ENCODE results near the gene TRIM32.

TRIM32 gene

DNA sequence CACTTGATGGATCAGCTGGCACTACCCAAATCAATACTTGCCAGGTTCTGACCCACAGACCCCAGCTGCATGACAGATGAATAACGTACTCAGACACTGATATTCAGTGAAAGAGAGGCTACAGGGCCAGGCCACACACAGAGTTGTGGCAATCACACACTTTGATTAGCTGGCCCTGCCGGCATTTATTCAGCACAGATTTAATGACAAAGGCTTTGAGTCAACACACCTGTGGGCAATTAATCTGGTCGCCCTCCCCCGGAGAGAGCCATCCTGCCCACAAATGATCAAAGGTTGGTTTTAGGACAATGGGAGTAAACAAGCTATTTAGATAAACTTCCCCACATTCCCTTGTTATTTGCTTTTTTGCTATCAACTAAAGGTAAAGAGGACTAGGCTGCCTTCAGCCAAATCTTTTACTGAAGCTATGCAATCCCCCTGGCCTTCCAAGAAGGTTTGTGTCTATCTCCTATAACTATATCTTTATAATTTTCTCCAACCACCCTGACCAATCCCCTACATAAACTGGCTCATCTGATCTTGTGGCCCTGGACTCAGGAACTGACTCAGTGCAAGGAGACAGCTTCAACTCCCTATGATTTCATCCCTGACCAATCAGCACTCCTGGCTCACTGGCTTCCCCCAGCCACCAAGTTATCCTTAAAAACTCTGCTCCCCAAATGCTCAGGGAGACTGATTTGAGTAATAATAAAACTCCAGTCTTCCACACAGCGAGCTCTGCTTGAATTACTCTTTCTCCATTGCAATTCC, 12.7 kb upstream of the TRIM32 start:
- H3K4me3 ChIP-seq (ENCODE audit: low read depth, low read length), result no peak overlapping the region
- TF ChIP-seq, protein P1, sequence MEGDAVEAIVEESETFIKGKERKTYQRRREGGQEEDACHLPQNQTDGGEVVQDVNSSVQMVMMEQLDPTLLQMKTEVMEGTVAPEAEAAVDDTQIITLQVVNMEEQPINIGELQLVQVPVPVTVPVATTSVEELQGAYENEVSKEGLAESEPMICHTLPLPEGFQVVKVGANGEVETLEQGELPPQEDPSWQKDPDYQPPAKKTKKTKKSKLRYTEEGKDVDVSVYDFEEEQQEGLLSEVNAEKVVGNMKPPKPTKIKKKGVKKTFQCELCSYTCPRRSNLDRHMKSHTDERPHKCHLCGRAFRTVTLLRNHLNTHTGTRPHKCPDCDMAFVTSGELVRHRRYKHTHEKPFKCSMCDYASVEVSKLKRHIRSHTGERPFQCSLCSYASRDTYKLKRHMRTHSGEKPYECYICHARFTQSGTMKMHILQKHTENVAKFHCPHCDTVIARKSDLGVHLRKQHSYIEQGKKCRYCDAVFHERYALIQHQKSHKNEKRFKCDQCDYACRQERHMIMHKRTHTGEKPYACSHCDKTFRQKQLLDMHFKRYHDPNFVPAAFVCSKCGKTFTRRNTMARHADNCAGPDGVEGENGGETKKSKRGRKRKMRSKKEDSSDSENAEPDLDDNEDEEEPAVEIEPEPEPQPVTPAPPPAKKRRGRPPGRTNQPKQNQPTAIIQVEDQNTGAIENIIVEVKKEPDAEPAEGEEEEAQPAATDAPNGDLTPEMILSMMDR (IDR thresholded peaks at IDR 0.05; ENCODE audit: control insufficient read depth, extremely low read depth, insufficient read depth), result no peak
- no peak for DNase-seq (ENCODE audit: low read depth)

DNA sequence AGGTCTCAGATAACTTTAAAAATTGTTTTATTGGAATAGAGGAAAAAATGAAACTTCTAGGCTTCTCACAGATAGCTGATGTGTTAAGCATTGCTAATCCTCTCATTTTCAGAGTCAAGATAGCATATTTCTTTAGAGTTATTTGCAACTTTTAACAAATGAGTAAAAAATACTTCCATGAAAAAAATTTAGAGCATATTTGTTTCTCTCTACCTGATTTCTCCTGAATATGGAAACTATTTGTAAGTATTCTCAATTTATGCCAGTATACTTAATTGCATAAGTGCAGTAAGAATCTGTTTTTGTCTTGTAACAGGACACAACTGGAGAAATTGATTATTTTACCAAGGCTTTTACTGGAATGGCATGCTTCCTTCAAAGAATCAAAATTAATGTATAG, 3.6 kb upstream of the TRIM32 start:
- no peak for DNase-seq (ENCODE audit: low read depth)
- H3K4me3 ChIP-seq (ENCODE audit: low read depth, low read length), result no peak overlapping the region
- TF ChIP-seq, protein P1 (IDR thresholded peaks at IDR 0.05; ENCODE audit: control insufficient read depth, extremely low read depth, insufficient read depth), result no peak

DNA sequence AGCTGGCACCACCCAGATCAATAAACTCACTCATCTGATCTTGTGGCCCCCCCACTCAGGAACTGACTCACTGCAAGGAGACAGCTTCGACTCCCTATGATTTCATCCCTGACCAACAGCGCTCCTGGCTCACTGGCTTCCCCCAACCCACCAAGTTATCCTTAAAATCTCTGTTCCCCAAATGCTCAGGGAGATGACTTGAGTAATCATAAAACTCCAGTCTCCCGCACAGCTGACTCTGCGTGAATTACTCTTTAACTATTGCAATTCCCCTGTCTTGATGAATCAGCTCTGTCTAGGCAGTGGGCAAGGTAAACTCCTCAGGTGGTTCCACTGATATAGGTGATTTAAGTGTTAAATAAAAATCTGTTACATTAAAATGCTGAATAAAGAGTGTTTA, 1.9 kb upstream of the TRIM32 start:
- TF ChIP-seq, protein P1 (IDR thresholded peaks at IDR 0.05; ENCODE audit: control insufficient read depth, extremely low read depth, insufficient read depth), result no peak
- no peak for DNase-seq (ENCODE audit: low read depth)
- no peak overlapping the region for H3K4me3 ChIP-seq (ENCODE audit: low read depth, low read length)

DNA sequence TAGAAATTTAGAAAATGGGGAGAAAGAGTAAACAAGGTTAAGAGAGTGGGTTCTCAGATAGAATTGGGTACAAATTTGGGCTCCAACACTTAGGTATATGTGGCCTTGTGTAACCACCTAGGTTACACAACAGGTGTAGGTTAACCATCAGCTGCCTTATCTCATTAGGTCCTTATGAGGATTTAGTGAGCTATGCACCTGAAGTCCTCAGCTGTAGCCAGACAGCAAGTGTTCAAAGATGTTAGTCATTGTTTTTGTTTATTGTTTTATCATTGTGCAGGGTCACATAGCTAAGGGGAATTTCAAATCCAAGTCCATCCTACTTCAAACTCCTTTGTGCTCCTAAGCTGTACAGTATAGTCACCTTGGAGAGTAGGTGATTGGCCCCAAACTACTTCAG, 970 bp upstream of the TRIM32 start:
- TF ChIP-seq, protein P1 (IDR thresholded peaks at IDR 0.05; ENCODE audit: control insufficient read depth, extremely low read depth, insufficient read depth), result no peak
- DNase-seq (ENCODE audit: low read depth), result no peak
- peak overlapping the region; percentile 88 for H3K4me3 ChIP-seq (ENCODE audit: low read depth, low read length)

DNA sequence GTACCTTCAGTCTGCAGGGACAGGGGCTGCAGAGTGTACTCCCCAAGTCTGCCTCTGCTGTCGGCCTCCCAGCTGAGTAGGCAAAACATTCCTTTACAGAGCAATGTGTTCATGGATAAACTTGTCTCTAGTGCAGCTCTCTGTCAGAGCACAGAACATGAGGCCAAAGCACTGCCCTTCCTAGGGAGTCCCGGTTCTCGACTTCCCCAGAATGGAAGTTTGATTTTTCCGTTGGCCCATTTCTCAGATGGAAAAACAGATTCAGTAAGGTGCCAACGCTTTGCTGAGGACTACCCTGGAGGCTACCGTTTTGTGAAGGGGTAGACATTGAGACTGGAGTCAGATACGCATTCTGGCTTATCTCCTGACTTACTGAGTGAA, 422 bp upstream of the TRIM32 start:
- H3K4me3 ChIP-seq (ENCODE audit: low read depth, low read length), result peak overlapping the region; percentile 88
- no peak for DNase-seq (ENCODE audit: low read depth)
- TF ChIP-seq, protein P1 (IDR thresholded peaks at IDR 0.05; ENCODE audit: control insufficient read depth, extremely low read depth, insufficient read depth), result no peak

DNA sequence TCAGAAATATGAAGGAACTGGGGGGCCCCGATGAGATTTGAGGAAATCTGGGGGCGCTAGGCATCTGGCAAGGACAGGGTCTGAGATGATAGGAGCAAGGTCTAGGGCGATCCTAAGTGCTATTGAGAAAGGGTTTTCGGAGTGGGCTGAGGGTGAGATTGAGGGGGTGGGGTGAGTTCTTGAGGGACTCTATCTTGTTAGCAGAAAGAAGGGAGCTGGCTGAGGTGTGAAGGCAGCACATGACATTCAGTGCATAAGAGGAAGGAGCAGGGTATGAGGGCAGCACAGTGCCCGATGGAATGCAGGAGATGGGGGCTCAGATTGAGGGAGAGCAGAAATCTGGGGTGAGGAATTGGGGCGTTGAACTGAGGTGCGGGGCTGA, 640 bp downstream of the TRIM32 start:
- no peak for DNase-seq (ENCODE audit: low read depth)
- peak overlapping the region; percentile 88 for H3K4me3 ChIP-seq (ENCODE audit: low read depth, low read length)
- TF ChIP-seq, protein P1 (IDR thresholded peaks at IDR 0.05; ENCODE audit: control insufficient read depth, extremely low read depth, insufficient read depth), result no peak

All from LNCaP clone FGC (cell line).